Brain pericyte (primary cell): ENCODE data around the gene STARD7.
"Not testable (repeated sequence)": the region's sequence is repeated elsewhere in the genome, so short reads cannot be mapped to it uniquely, and the experiment has no call there.

Source experiments
- DNase-seq: peaks from one replicate; pipeline ENCODE4 v3.0.0-alpha.2; 2012; ENCODE audit warnings: low read depth, low spot score

STARD7 gene

GRCh38 chr2:96163768-96164429 lies 44.7 kb downstream of the STARD7 start:
- DNase-seq = peak; percentile 53

GRCh38 chr2:96163415-96163767 lies 45.2 kb downstream of the STARD7 start:
- DNase-seq = no peak

- DNase-seq = no peak
Measured at GRCh38 chr2:96161898-96162297, 46.7 kb downstream of the STARD7 start.

- DNase-seq = not testable (repeated sequence)
Measured at GRCh38 chr2:96160366-96160765, 48.3 kb downstream of the STARD7 start.

GRCh38 chr2:96159084-96159830 lies 49.4 kb downstream of the STARD7 start:
- DNase-seq = no peak

GRCh38 chr2:96158554-96158940 lies 50.1 kb downstream of the STARD7 start:
- no peak for DNase-seq

- DNase-seq = no peak
Measured at GRCh38 chr2:96157649-96158553, 50.7 kb downstream of the STARD7 start.

GRCh38 chr2:96156926-96157648 lies 51.5 kb downstream of the STARD7 start:
- no peak for DNase-seq

GRCh38 chr2:96156011-96156820 lies 52.4 kb downstream of the STARD7 start:
- no peak for DNase-seq

- DNase-seq = no peak
Measured at GRCh38 chr2:96154506-96155380, 53.9 kb downstream of the STARD7 start.

- no peak for DNase-seq
Measured at GRCh38 chr2:96153991-96154431, 54.6 kb downstream of the STARD7 start.

GRCh38 chr2:96153291-96153713 lies 55.3 kb downstream of the STARD7 start:
- DNase-seq = no peak

GRCh38 chr2:96152304-96153161 lies 56.1 kb downstream of the STARD7 start:
- no peak for DNase-seq

GRCh38 chr2:96151595-96152303 lies 56.9 kb downstream of the STARD7 start:
- DNase-seq = no peak

GRCh38 chr2:96150791-96151594 lies 57.6 kb downstream of the STARD7 start:
- no peak for DNase-seq

- DNase-seq = no peak
Measured at GRCh38 chr2:96150007-96150640, 58.5 kb downstream of the STARD7 start.
